HepG2 (cell line): ENCODE measurements around the gene WBP2NL. TPM values are rescaled to one million over a fixed set of nuclear protein-coding genes. Genes with fewer than 3 reads are reported as not detected.

Source experiments
- ATAC-seq: fragments of 200-7000 bp; cut with Tn5 transposase; 3 replicates; pipeline ENCODE4 v1.9.1; 2020; ENCODE audit warnings: mild to moderate bottlenecking, moderate library complexity
- BruUV-seq: library from RNA; stranded (reverse); fragments of 400-500 nt; replicated peaks from 2 replicates; lab custom pipeline; 2021; lab: Mats Ljungman, UMichigan
- CTCF ChIA-PET: fragments of 300-600 bp; formaldehyde crosslinking; extraction: SDS; loops from one replicate; lab custom pipeline; 2021; ENCODE audit warnings: low total read pairs, inconsistent platforms, low intra/inter-chr PET ratio; lab: Yijun Ruan, JAX
- POLR2A ChIA-PET: fragments of 350-600 bp; sonication (Branson Sonifier 250); formaldehyde crosslinking; loops from one replicate; lab custom pipeline; 2020; ENCODE audit warnings: antibody characterized with exemption, inconsistent platforms; lab: Yijun Ruan, JAX
- DNase-seq: peaks from one replicate; pipeline ENCODE4 v3.0.0-alpha.2; 2015; ENCODE audit warnings: low spot score
- FAIRE-seq: peaks from 3 replicates; lab custom pipeline; 2011; peaks lifted over from hg19 to GRCh38; lab: Jason Lieb, UNC
- H2AFZ ChIP-seq: one replicate; pipeline ENCODE4 v1.6.1; 2011; ENCODE audit warnings: low read length, inconsistent platforms
- H3K27ac ChIP-seq: fragments of 300-600 bp; 3 replicates; pipeline ENCODE4 v1.8.0; 2011; ENCODE audit warnings: mixed run types, mild to moderate bottlenecking, mixed read lengths, low read length, inconsistent platforms; ENCODE audit not compliant: insufficient read depth; ENCODE audit errors: extremely low read length
- H3K27me3 ChIP-seq, 2 experiments: fragments of 200-600 bp in 1 of 2; 2 replicates in 1 of 2; 3 replicates in 1 of 2; pipeline versions ENCODE4 v1.6.0 to v1.8.0; 2011; ENCODE audit warnings: low read length in 2 of 2, mild to moderate bottlenecking in 2 of 2, moderate library complexity in 2 of 2, inconsistent platforms in 1 of 2; ENCODE audit not compliant: insufficient read depth in 2 of 2, control insufficient read depth in 1 of 2
- H3K36me3 ChIP-seq, 2 experiments: fragments of 200-600 bp in 1 of 2; replicated peaks in 1 of 2; 2 replicates in 1 of 2; 3 replicates in 1 of 2; pipeline versions ENCODE4 v1.5.1 to v1.8.0; 2011; ENCODE audit warnings: low read length in 2 of 2, inconsistent platforms in 1 of 2; ENCODE audit not compliant: insufficient read depth in 2 of 2, control insufficient read depth in 1 of 2
- H3K4me1 ChIP-seq: 2 replicates; pipeline ENCODE4 v1.5.1; 2012; ENCODE audit warnings: low read length, inconsistent platforms; ENCODE audit not compliant: insufficient read depth
- H3K4me2 ChIP-seq: 2 replicates; pipeline ENCODE4 v1.6.0; 2011; ENCODE audit warnings: low read depth, low read length, inconsistent platforms
- H3K4me3 ChIP-seq, 3 experiments: fragments of 200-600 bp in 1 of 3; sonication (generic), shearing (Covaris generic) in 1 of 3; replicated peaks in 1 of 3; 2 replicates each; pipeline ENCODE4 v1.5.1; 2011 to 2016; ENCODE audit warnings: low read length in 3 of 3, inconsistent platforms in 2 of 3, low read depth in 2 of 3, mild to moderate bottlenecking in 2 of 3, control low read depth in 1 of 3, mixed read lengths in 1 of 3; ENCODE audit not compliant: insufficient read depth in 1 of 3
- H3K79me2 ChIP-seq: one replicate; pipeline ENCODE4 v1.6.1; 2011; ENCODE audit warnings: low read length, inconsistent platforms; ENCODE audit not compliant: insufficient read depth
- H3K9ac ChIP-seq: 2 replicates; pipeline ENCODE4 v1.6.0; 2011; ENCODE audit warnings: mild to moderate bottlenecking, low read depth, low read length, inconsistent platforms; ENCODE audit not compliant: insufficient read depth
- H3K9me3 ChIP-seq: 2 replicates; pipeline ENCODE4 v1.5.1; 2012; ENCODE audit warnings: mild to moderate bottlenecking, low read length
- H4K20me1 ChIP-seq: 2 replicates; pipeline ENCODE4 v1.6.0; 2011; ENCODE audit warnings: inconsistent platforms, mild to moderate bottlenecking, low read length, moderate library complexity; ENCODE audit not compliant: insufficient read depth
- BHLHE40 ChIP-seq: IDR thresholded peaks from 2 replicates; pipeline ENCODE4 v1.6.1; 2011; ENCODE audit warnings: low read length, improper control_type of control experiment
- GATAD1 ChIP-seq: IDR thresholded peaks from 2 replicates; pipeline ENCODE4 v1.6.1; 2016; ENCODE audit warnings: missing genetic modification reagents, missing compliant biosample characterization
- HOXA9 ChIP-seq: sonication (generic); formaldehyde crosslinking; IDR thresholded peaks from 2 replicates; pipeline ENCODE4 v1.8.1; 2022; ENCODE audit warnings: missing genetic modification reagents, mild to moderate bottlenecking, moderate library complexity, borderline replicate concordance
- MTF2 ChIP-seq: sonication (generic); formaldehyde crosslinking; IDR thresholded peaks from 2 replicates; pipeline ENCODE4 v1.5.0; 2020; ENCODE audit warnings: missing genetic modification reagents, borderline replicate concordance
- SOX13 ChIP-seq, 3 experiments: fragments of 450-650 bp in 1 of 3; sonication (generic) in 1 of 3; formaldehyde crosslinking in 1 of 3; IDR thresholded peaks in 2 of 3; conservative IDR thresholded peaks in 1 of 3; 2 replicates each; pipeline versions ENCODE4 v1.5.0 to v1.6.1; 2016 to 2020; ENCODE audit warnings: antibody characterized with exemption in 1 of 3, mild to moderate bottlenecking in 1 of 3, missing compliant biosample characterization in 1 of 3, missing genetic modification reagents in 1 of 3, moderate library complexity in 1 of 3
- ZBTB3 ChIP-seq: sonication (generic); formaldehyde crosslinking; IDR thresholded peaks from 2 replicates; pipeline ENCODE4 v1.4.0; 2020; ENCODE audit warnings: low read depth, mild to moderate bottlenecking, moderate library complexity, missing genetic modification reagents, borderline replicate concordance
- ZNF614 ChIP-seq: IDR thresholded peaks from 2 replicates; pipeline ENCODE4 v1.6.1; 2018; ENCODE audit warnings: missing biosample characterization, missing genetic modification reagents, inconsistent platforms, borderline replicate concordance
- WGBS: methylation state at CpG from one replicate; pipeline ENCODE4 v1.1.6; 2017; ENCODE audit warnings: low lambda C conversion rate; 5-methylcytosine and 5-hydroxymethylcytosine counted together
- in situ Hi-C: cut with HindIII; loops from 2 replicates; pipeline ENCODE4 v1.10.0; 2017; ENCODE audit warnings: low pct_unique_long_range_greater_than_20kb; ENCODE audit not compliant: extremely low pct_ligation_motif_present
- intact Hi-C: fragments of 100-400 bp; cut with micrococcal nuclease; formaldehyde crosslinking; loops from one replicate; pipeline ENCODE4 v1.10.0; 2022; ENCODE audit not compliant: unreplicated experiment
- polyA plus RNA-seq, 8 experiments: library from polyadenylated mRNA; depleted of rRNA in 3 of 8; stranded (reverse) in 7 of 8; unstranded in 1 of 8; fragments of >200 nt; fragmentation: Illumina TruSeq in 4 of 8; extraction: Trizol in 4 of 8; gene quantifications; 2 replicates each; pipeline versions ENCODE4 v1.2.1 to v1.2.3, GENCODE V29; 2011 to 2016; ENCODE audit warnings: low read depth in 4 of 8, missing spikeins in 1 of 8, mixed read lengths in 1 of 8; ENCODE audit not compliant: insufficient read depth in 1 of 8
- total RNA-seq, 5 experiments: library from RNA; depleted of rRNA; stranded (reverse); fragments of >200 nt; fragmentation: Illumina TruSeq; extraction: Trizol; gene quantifications; 2 replicates each; pipeline ENCODE4 v1.2.3, GENCODE V29; 2016; ENCODE audit warnings: low read depth in 1 of 5

Gene WBP2NL
- total and polyA plus RNA-seq, 2 of the 13 experiments (the other 11 are each of a cell fraction or from before 2014, with no cell fraction given): not detected

- Histone ChIP-seq H4K20me1 (no peaks in the 10 kb centered on the region), H3K9me3 (no peaks in the 10 kb centered on the region), H3K27ac (no peak overlapping the region), H3K9ac (no peak overlapping the region), H3K4me2 (no peak overlapping the region), H3K36me3 (no peaks in the 10 kb centered on the region), H3K4me1 (no peaks in the 10 kb centered on the region), H2AFZ (no peak overlapping the region), H3K4me3 (no peak overlapping the region), H3K27me3 (peaks cover 0 to 29% of the 10 kb centered on the region in 2 experiments; a peak in 4 of 5 replicates), H3K79me2 (no peaks in the 10 kb centered on the region)
- in situ Hi-C loops: no loop called here
- intact Hi-C loops: no loop called here
- WGBS: 39% methylated on average over 3 of the region's 4 CpGs
- ChIA-PET CTCF (no interaction called here), POLR2A (no interaction called here)
- ATAC-seq (no peak), DNase-seq (no peak), FAIRE-seq (no peak)
- BruUV-seq: no TSS peak
- TF ChIP-seq GATAD1 (CRISPR knock-in tag): no peak
- no peak for TF ChIP-seq ZNF614
- no peak for TF ChIP-seq MTF2
Observed at GRCh38 chr22:41989246-41989645, 9.3 kb upstream of the WBP2NL start.

DNA sequence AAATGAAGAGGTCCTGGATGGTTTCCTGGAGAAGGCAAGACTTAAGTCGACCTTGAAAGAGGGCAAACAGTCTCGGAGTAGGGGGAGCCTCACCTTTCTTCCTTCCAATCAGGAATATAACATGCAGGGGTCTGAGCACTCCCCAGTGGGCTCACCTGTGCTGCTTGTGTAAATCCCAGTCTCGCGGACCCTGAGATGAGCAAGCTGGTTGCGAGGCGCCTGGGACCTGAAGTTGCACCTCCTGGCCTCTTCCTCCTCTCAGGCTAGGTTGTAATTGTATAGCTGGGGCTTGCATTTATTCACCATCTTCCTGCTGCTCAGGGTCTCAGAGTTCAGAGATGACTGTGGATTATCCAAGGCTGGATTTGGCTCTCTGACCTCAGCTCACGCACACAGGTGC lies 7.5 kb upstream of the WBP2NL start:
- Histone ChIP-seq H3K9ac (no peak overlapping the region), H3K36me3 (no peaks in the 10 kb centered on the region), H3K27ac (no peak overlapping the region), H3K9me3 (no peaks in the 10 kb centered on the region), H3K27me3 (peaks cover 0 to 35% of the 10 kb centered on the region in 2 experiments; a peak in 4 of 5 replicates), H3K79me2 (no peaks in the 10 kb centered on the region), H4K20me1 (no peaks in the 10 kb centered on the region), H3K4me1 (no peaks in the 10 kb centered on the region), H2AFZ (no peak overlapping the region), H3K4me3 (no peak overlapping the region), H3K4me2 (no peak overlapping the region)
- WGBS: 13% methylated on average over 3 of the region's 7 CpGs
- no TSS peak for BruUV-seq
- ChIA-PET CTCF (no interaction called here), POLR2A (no interaction called here)
- no peak for FAIRE-seq
- DNase-seq: no peak
- in situ Hi-C loops: no loop called here
- intact Hi-C loops: no loop called here
- TF ChIP-seq SOX13 (IDR thresholded peaks at IDR 0.05): no peak
- no peak for TF ChIP-seq SOX13 (CRISPR knock-in tag; conservative IDR thresholded peaks at IDR 0.05 in 1 of 2, IDR thresholded peaks at IDR 0.05 in 1 of 2)
- TF ChIP-seq BHLHE40: no peak
- TF ChIP-seq ZBTB3 (CRISPR knock-in tag): no peak
- TF ChIP-seq HOXA9 (CRISPR knock-in tag): no peak
- no peak for ATAC-seq
